HepG2 (cell line): ENCODE data around the gene PIM1. TPM values are rescaled to one million over a fixed set of nuclear protein-coding genes. Genes with fewer than 3 reads are reported as not detected.

Experiments
- ATAC-seq: fragments of 200-7000 bp; cut with Tn5 transposase; 3 replicates; pipeline ENCODE4 v1.9.1; 2020; ENCODE audit warnings: mild to moderate bottlenecking, moderate library complexity
- BruUV-seq: library from RNA; stranded (reverse); fragments of 400-500 nt; replicated peaks from 2 replicates; lab custom pipeline; 2021; lab: Mats Ljungman, UMichigan
- CTCF ChIA-PET: fragments of 300-600 bp; formaldehyde crosslinking; extraction: SDS; loops from one replicate; lab custom pipeline; 2021; ENCODE audit warnings: low total read pairs, inconsistent platforms, low intra/inter-chr PET ratio; lab: Yijun Ruan, JAX
- POLR2A ChIA-PET: fragments of 350-600 bp; sonication (Branson Sonifier 250); formaldehyde crosslinking; loops from one replicate; lab custom pipeline; 2020; ENCODE audit warnings: antibody characterized with exemption, inconsistent platforms; lab: Yijun Ruan, JAX
- DNase-seq: peaks from one replicate; pipeline ENCODE4 v3.0.0-alpha.2; 2015; ENCODE audit warnings: low spot score
- FAIRE-seq: peaks from 3 replicates; lab custom pipeline; 2011; peaks lifted over from hg19 to GRCh38; lab: Jason Lieb, UNC
- H2AFZ ChIP-seq: one replicate; pipeline ENCODE4 v1.6.1; 2011; ENCODE audit warnings: low read length, inconsistent platforms
- H3K27ac ChIP-seq: fragments of 300-600 bp; 3 replicates; pipeline ENCODE4 v1.8.0; 2011; ENCODE audit warnings: mixed run types, mild to moderate bottlenecking, mixed read lengths, low read length, inconsistent platforms; ENCODE audit not compliant: insufficient read depth; ENCODE audit errors: extremely low read length
- H3K27me3 ChIP-seq, 2 experiments: fragments of 200-600 bp in 1 of 2; 2 replicates in 1 of 2; 3 replicates in 1 of 2; pipeline versions ENCODE4 v1.6.0 to v1.8.0; 2011; ENCODE audit warnings: low read length in 2 of 2, mild to moderate bottlenecking in 2 of 2, moderate library complexity in 2 of 2, inconsistent platforms in 1 of 2; ENCODE audit not compliant: insufficient read depth in 2 of 2, control insufficient read depth in 1 of 2
- H3K36me3 ChIP-seq, 2 experiments: fragments of 200-600 bp in 1 of 2; replicated peaks in 1 of 2; 2 replicates in 1 of 2; 3 replicates in 1 of 2; pipeline versions ENCODE4 v1.5.1 to v1.8.0; 2011; ENCODE audit warnings: low read length in 2 of 2, inconsistent platforms in 1 of 2; ENCODE audit not compliant: insufficient read depth in 2 of 2, control insufficient read depth in 1 of 2
- H3K4me1 ChIP-seq: 2 replicates; pipeline ENCODE4 v1.5.1; 2012; ENCODE audit warnings: low read length, inconsistent platforms; ENCODE audit not compliant: insufficient read depth
- H3K4me2 ChIP-seq: 2 replicates; pipeline ENCODE4 v1.6.0; 2011; ENCODE audit warnings: low read depth, low read length, inconsistent platforms
- H3K4me3 ChIP-seq, 3 experiments: fragments of 200-600 bp in 1 of 3; sonication (generic), shearing (Covaris generic) in 1 of 3; replicated peaks in 1 of 3; 2 replicates each; pipeline ENCODE4 v1.5.1; 2011 to 2016; ENCODE audit warnings: low read length in 3 of 3, inconsistent platforms in 2 of 3, low read depth in 2 of 3, mild to moderate bottlenecking in 2 of 3, control low read depth in 1 of 3, mixed read lengths in 1 of 3; ENCODE audit not compliant: insufficient read depth in 1 of 3
- H3K79me2 ChIP-seq: one replicate; pipeline ENCODE4 v1.6.1; 2011; ENCODE audit warnings: low read length, inconsistent platforms; ENCODE audit not compliant: insufficient read depth
- H3K9ac ChIP-seq: 2 replicates; pipeline ENCODE4 v1.6.0; 2011; ENCODE audit warnings: mild to moderate bottlenecking, low read depth, low read length, inconsistent platforms; ENCODE audit not compliant: insufficient read depth
- H3K9me3 ChIP-seq: 2 replicates; pipeline ENCODE4 v1.5.1; 2012; ENCODE audit warnings: mild to moderate bottlenecking, low read length
- H4K20me1 ChIP-seq: 2 replicates; pipeline ENCODE4 v1.6.0; 2011; ENCODE audit warnings: inconsistent platforms, mild to moderate bottlenecking, low read length, moderate library complexity; ENCODE audit not compliant: insufficient read depth
- FOXO1 ChIP-seq: sonication (generic); formaldehyde crosslinking; IDR thresholded peaks from 2 replicates; pipeline ENCODE4 v1.4.0; 2020; ENCODE audit warnings: missing genetic modification reagents
- KIAA2018 ChIP-seq: sonication (generic); formaldehyde crosslinking; IDR thresholded peaks from 2 replicates; pipeline ENCODE4 v1.5.0; 2020; ENCODE audit warnings: mild to moderate bottlenecking, missing genetic modification reagents, borderline replicate concordance
- MXD3 ChIP-seq: IDR thresholded peaks from 2 replicates; pipeline ENCODE4 v1.6.1; 2016; ENCODE audit warnings: mild to moderate bottlenecking, missing biosample characterization, missing genetic modification reagents
- POGK ChIP-seq: sonication (generic); formaldehyde crosslinking; conservative IDR thresholded peaks from 2 replicates; pipeline ENCODE4 v1.8.0; 2022; ENCODE audit warnings: mild to moderate bottlenecking, moderate library complexity, missing genetic modification reagents
- SAFB2 ChIP-seq: sonication (generic); formaldehyde crosslinking; IDR thresholded peaks from 2 replicates; pipeline ENCODE4 v1.5.1; 2020; ENCODE audit warnings: missing genetic modification reagents, low read depth, mild to moderate bottlenecking, borderline replicate concordance
- TGIF2 ChIP-seq: IDR thresholded peaks from 2 replicates; pipeline ENCODE4 v1.6.1; 2016; ENCODE audit warnings: control low read depth, missing compliant biosample characterization
- ZBTB43 ChIP-seq: sonication (generic); formaldehyde crosslinking; conservative IDR thresholded peaks from 2 replicates; pipeline ENCODE4 v1.4.0; 2020; ENCODE audit warnings: missing genetic modification reagents
- ZKSCAN1 ChIP-seq: fragments of 150-350 bp; IDR thresholded peaks from 2 replicates; pipeline ENCODE4 v1.6.1; 2014; ENCODE audit warnings: low read length
- ZNF75D ChIP-seq: sonication (generic); formaldehyde crosslinking; IDR thresholded peaks from 2 replicates; pipeline ENCODE4 v1.8.1; 2023; ENCODE audit warnings: missing genetic modification reagents, mild to moderate bottlenecking, borderline replicate concordance
- WGBS: methylation state at CpG from one replicate; pipeline ENCODE4 v1.1.6; 2017; ENCODE audit warnings: low lambda C conversion rate; 5-methylcytosine and 5-hydroxymethylcytosine counted together
- in situ Hi-C: cut with HindIII; loops from 2 replicates; pipeline ENCODE4 v1.10.0; 2017; ENCODE audit warnings: low pct_unique_long_range_greater_than_20kb; ENCODE audit not compliant: extremely low pct_ligation_motif_present
- intact Hi-C: fragments of 100-400 bp; cut with micrococcal nuclease; formaldehyde crosslinking; loops from one replicate; pipeline ENCODE4 v1.10.0; 2022; ENCODE audit not compliant: unreplicated experiment
- polyA plus RNA-seq, 8 experiments: library from polyadenylated mRNA; depleted of rRNA in 3 of 8; stranded (reverse) in 7 of 8; unstranded in 1 of 8; fragments of >200 nt; fragmentation: Illumina TruSeq in 4 of 8; extraction: Trizol in 4 of 8; gene quantifications; 2 replicates each; pipeline versions ENCODE4 v1.2.1 to v1.2.3, GENCODE V29; 2011 to 2016; ENCODE audit warnings: low read depth in 4 of 8, missing spikeins in 1 of 8, mixed read lengths in 1 of 8; ENCODE audit not compliant: insufficient read depth in 1 of 8
- total RNA-seq, 5 experiments: library from RNA; depleted of rRNA; stranded (reverse); fragments of >200 nt; fragmentation: Illumina TruSeq; extraction: Trizol; gene quantifications; 2 replicates each; pipeline ENCODE4 v1.2.3, GENCODE V29; 2016; ENCODE audit warnings: low read depth in 1 of 5

PIM1 gene
- total and polyA plus RNA-seq, 2 of the 13 experiments (the other 11 are each of a cell fraction or from before 2014, with no cell fraction given) = 29.4 to 117 TPM

GRCh38 chr6:37176268-37177076 lies 6.5 kb downstream of the PIM1 start:
- ATAC-seq (peak; percentile 4; the same call in 2 of the 3 replicates), FAIRE-seq (no peak), DNase-seq (no peak)
- peaks cover 18 to 35% of the 10 kb centered on the region in 2 experiments for H3K36me3 ChIP-seq
- H3K4me2 ChIP-seq = no peak overlapping the region
- ChIA-PET CTCF (interaction anchor here (1.2 to 2.2 kb wide), 3 partner anchors 125 to 158 kb away, joined by 4 to 5 read pairs (median 4); no protein-coding TSS in a partner anchor), POLR2A (interaction anchor here (0.7 to 10.3 kb wide), 18 partner anchors 17 to 157 kb away, joined by 3 to 234 read pairs (median 5); partner anchors contain the start of gene TBC1D22B)
- WGBS = 89% methylated on average over 15 of the region's 15 CpGs
- H3K4me3 ChIP-seq = no peak overlapping the region
- no peaks in the 10 kb centered on the region for H3K9me3 ChIP-seq
- no TSS peak for BruUV-seq
- intact Hi-C loops = no loop called here
- in situ Hi-C loops = loop anchor here (10.0 kb wide), 1 partner anchor 152 kb away; no protein-coding TSS in a partner anchor
- peaks cover 26% of the 10 kb centered on the region for H3K79me2 ChIP-seq
- H3K27me3 ChIP-seq = no peaks in the 10 kb centered on the region; a peak in 1 of 5 replicates
- H4K20me1 ChIP-seq = peaks cover 47% of the 10 kb centered on the region
- H2AFZ ChIP-seq = no peak overlapping the region
- peaks cover 25% of the 10 kb centered on the region for H3K4me1 ChIP-seq
- no peak overlapping the region for H3K9ac ChIP-seq
- no peak overlapping the region for H3K27ac ChIP-seq
- TF ChIP-seq ZNF75D (CRISPR knock-in tag) = no peak
- no peak for TF ChIP-seq MXD3
- no peak for TF ChIP-seq TGIF2
- no peak for TF ChIP-seq FOXO1
- no peak for TF ChIP-seq ZKSCAN1
- no peak for TF ChIP-seq POGK (CRISPR knock-in tag)
- TF ChIP-seq SAFB2 (CRISPR knock-in tag) = 0 out of 2 replicates have a peak, but pooled peaks have one; percentile 12
- TF ChIP-seq ZBTB43 (CRISPR knock-in tag) = no peak
- no peak for TF ChIP-seq KIAA2018 (CRISPR knock-in tag)
